ENCODE measurements around the gene MRPL37.

The MRPL37 gene

DNA sequence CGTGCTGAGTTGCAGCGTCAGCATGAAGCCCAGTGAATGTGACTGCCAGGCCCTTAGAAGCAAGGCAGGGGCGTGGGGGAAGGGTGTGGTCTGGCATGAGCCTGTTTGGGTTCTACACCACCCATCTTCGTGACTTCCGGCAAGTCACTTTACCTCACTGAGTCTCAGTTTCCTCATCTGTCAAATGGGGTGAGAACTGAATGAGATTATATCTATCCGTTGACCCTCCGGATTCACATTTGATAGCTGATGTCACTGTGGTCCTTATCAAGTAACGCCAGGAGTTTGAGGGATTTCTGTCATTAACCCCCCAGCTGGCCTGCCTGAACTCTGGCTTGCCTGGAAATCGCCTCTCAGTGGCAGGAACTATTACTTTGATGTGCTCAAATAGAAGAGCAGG lies 15.6 kb downstream of the MRPL37 start:
- peaks cover 77% of the 10 kb centered on the region for H3K36me3 ChIP-seq (replicated peaks)
- H3K27me3 ChIP-seq (replicated peaks): no peaks in the 10 kb centered on the region
- H3K4me3 ChIP-seq (ENCODE audit: low read depth, low read length): no peak overlapping the region
- in situ Hi-C loops (cut with HindIII; ENCODE audit: low pct_ligation_motif_present, low sequenced_read_pairs): no loop called here
- DNase-seq: no peak
- TF ChIP-seq, protein P1, sequence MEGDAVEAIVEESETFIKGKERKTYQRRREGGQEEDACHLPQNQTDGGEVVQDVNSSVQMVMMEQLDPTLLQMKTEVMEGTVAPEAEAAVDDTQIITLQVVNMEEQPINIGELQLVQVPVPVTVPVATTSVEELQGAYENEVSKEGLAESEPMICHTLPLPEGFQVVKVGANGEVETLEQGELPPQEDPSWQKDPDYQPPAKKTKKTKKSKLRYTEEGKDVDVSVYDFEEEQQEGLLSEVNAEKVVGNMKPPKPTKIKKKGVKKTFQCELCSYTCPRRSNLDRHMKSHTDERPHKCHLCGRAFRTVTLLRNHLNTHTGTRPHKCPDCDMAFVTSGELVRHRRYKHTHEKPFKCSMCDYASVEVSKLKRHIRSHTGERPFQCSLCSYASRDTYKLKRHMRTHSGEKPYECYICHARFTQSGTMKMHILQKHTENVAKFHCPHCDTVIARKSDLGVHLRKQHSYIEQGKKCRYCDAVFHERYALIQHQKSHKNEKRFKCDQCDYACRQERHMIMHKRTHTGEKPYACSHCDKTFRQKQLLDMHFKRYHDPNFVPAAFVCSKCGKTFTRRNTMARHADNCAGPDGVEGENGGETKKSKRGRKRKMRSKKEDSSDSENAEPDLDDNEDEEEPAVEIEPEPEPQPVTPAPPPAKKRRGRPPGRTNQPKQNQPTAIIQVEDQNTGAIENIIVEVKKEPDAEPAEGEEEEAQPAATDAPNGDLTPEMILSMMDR (IDR thresholded peaks at IDR 0.05; ENCODE audit: low read depth, low read length, missing control alignments): no peak
- H3K27ac ChIP-seq: no peak overlapping the region

DNA sequence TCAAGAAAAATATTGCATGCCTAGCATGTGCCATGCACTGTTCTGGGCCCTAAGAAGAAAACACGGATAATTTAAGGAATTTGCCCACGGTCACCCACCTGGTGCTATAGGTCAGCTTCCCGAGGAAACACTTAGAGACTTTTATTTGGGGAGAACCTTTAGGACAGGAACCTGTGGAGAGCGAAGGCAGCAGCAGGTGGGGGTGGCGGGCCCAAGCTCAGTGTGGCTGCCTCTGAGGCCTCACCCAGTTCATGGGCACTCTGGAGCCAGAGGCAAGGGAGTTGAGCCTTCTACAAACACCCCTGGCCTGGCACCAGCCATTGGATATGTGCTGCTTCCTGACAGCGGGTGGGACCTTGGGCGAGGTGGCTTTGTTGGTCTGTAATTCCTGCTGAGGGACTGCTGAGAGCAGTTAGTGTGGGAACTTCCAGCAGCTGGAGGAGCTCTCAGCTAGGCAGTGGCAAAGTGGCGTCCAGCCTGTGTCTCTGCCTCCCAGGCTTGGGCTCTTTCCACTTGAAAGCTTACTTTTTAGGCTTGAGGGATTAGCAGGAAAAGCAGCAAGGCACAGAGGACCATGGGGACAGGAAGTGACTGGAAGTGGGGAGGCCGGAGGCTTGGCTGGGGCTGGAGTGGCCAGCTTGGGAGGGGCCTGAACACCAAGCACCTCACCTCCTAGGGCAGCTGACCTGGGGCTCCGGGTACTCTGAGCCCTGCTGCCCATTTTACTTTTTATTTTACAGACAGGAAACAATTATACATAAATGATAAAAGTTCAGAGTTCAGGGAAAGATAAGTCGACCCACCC lies 19.1 kb downstream of the MRPL37 start:
- in situ Hi-C loops (cut with HindIII; ENCODE audit: low pct_ligation_motif_present, low sequenced_read_pairs): no loop called here
- TF ChIP-seq, protein P1 (IDR thresholded peaks at IDR 0.05; ENCODE audit: low read depth, low read length, missing control alignments): no peak
- DNase-seq: no peak
- Histone ChIP-seq H3K27me3 (replicated peaks) (no peaks in the 10 kb centered on the region), H3K27ac (no peak overlapping the region), H3K4me3 (ENCODE audit: low read depth, low read length) (no peak overlapping the region), H3K36me3 (replicated peaks) (peaks cover 49% of the 10 kb centered on the region)

DNA sequence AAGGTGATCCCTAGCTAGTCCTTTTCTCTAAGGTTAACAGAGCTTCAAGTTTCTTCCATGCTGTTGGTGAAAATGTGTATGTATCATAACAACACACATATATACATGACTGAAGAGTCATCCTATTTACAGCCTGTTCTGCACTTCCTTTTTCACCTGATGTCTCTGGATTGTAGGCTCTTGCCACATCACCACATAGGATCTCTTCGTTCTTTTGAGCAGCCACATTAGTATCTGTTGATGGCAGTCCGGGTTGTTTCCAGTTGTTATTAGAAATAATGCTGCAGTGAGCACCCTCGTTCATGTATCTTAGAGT lies 19.7 kb downstream of the MRPL37 start:
- no peak overlapping the region for H3K4me3 ChIP-seq (ENCODE audit: low read depth, low read length)
- H3K27ac ChIP-seq: no peak overlapping the region
- no peaks in the 10 kb centered on the region for H3K27me3 ChIP-seq (replicated peaks)
- TF ChIP-seq, protein P1 (IDR thresholded peaks at IDR 0.05; ENCODE audit: low read depth, low read length, missing control alignments): no peak
- in situ Hi-C loops (cut with HindIII; ENCODE audit: low pct_ligation_motif_present, low sequenced_read_pairs): no loop called here
- H3K36me3 ChIP-seq (replicated peaks): peaks cover 43% of the 10 kb centered on the region
- DNase-seq: no peak

DNA sequence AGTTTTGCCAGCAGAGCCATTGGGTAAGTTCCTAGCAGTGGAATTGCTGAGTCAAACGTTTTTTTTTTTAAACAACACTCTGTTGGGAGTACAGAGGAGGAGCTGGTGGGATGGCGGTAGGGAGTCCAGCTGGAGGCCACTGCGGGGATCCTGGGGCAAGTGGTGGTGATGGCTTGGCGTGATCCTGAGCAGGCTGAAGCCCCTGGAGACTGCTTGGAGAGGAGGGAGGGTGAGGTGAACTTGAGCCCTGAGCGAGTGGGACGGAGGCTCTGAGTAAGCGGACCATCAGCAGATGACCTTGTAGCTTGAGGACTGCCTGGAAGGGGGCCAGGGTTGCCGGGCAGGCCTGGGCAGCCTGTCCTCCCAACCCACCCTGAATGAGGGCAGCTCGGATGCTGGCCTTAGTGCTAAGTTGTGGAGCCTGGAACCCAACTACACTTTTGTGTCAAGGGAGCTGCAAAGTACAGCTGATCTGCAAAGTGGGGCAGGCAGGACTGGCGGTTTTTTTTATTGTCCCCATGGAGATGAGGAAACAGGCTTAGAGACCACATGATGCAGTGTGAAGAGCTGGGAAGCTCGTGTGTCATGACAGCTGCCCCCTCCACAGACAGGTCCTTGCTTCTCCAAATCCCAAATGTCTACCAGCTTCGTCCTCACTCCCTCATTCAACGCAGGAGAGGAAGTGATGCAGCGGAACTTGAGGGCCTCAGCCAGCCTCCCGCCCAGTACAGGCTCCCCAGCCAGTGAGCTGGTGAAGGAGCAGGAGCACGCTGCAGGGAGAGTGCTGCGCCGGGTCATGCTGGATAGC lies 20.2 kb downstream of the MRPL37 start:
- Histone ChIP-seq H3K27ac (peak overlapping the region; percentile 10), H3K36me3 (replicated peaks) (peaks cover 38% of the 10 kb centered on the region), H3K4me3 (ENCODE audit: low read depth, low read length) (no peak overlapping the region), H3K27me3 (replicated peaks) (no peaks in the 10 kb centered on the region)
- in situ Hi-C loops (cut with HindIII; ENCODE audit: low pct_ligation_motif_present, low sequenced_read_pairs): no loop called here
- peak; percentile 25 for DNase-seq
- TF ChIP-seq, protein P1 (IDR thresholded peaks at IDR 0.05; ENCODE audit: low read depth, low read length, missing control alignments): no peak

DNA sequence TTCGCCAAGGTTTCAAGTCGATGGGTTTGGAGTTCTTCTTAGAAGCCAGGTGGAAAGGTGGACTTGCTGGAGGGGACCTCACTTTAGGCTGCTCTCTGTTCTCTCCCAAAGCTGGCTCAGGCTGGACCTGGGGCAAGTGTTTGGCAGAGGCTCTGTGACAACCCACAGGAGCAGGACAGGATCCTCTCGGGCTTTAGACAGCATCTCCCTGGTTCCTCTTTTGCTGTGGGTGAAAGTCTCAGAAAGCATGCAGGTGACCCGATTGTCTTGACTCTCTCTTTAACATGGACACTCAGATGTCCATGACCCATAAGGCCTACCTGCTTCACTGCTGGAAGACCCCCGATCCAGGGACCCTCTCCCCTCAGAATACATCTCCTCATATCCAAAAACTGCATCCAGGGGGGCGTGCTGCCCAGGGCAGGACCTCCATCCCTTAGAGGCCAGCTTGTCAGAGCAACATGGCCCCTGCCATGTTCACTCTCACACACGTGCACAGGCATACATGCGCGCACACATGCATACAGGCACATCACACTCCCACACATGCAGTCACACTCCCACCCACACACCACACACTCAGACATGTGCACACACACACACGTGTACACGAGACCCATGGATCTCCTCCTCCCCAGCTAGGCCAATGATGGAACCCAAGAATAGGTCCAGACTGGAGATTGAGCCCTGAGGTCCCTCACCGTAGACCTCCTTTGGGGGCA lies 21.3 kb downstream of the MRPL37 start:
- no peak for DNase-seq
- TF ChIP-seq, protein P1 (IDR thresholded peaks at IDR 0.05; ENCODE audit: low read depth, low read length, missing control alignments): no peak
- Histone ChIP-seq H3K4me3 (ENCODE audit: low read depth, low read length) (no peak overlapping the region), H3K36me3 (replicated peaks) (peaks cover 27% of the 10 kb centered on the region), H3K27me3 (replicated peaks) (no peaks in the 10 kb centered on the region), H3K27ac (no peak overlapping the region)
- in situ Hi-C loops (cut with HindIII; ENCODE audit: low pct_ligation_motif_present, low sequenced_read_pairs): no loop called here
